Umbilical cord (tissue), 2 donors: ENCODE data around the gene PPP2R5A. TPM values are rescaled to one million over a fixed set of nuclear protein-coding genes. Genes with fewer than 3 reads are reported as not detected.

Experiments
- DNase-seq: peaks from one replicate; pipeline ENCODE4 v3.0.0-alpha.2; 2015; ENCODE audit warnings: low spot score
- total RNA-seq: library from RNA; depleted of rRNA; stranded (reverse); fragments of >200 nt; gene quantifications from one replicate; pipeline ENCODE4 v1.2.3, GENCODE V29; 2014; ENCODE audit warnings: low replicate concordance; ENCODE audit not compliant: insufficient read depth

PPP2R5A gene
- total RNA-seq = 32.0 TPM

GRCh38 chr1:212284744-212285684 is at the start of gene PPP2R5A:
Gene PPP2R5A, plus strand, starts transcription at chr1:212285410. Its CDS starts 701 bp downstream, at chr1:212286111.
- peak; percentile 99 for DNase-seq

GRCh38 chr1:212235857-212236256 is 49.4 kb upstream of the PPP2R5A start:
- no peak for DNase-seq

GRCh38 chr1:212236664-212237220 is 48.5 kb upstream of the PPP2R5A start:
- no peak for DNase-seq

GRCh38 chr1:212237651-212238050 is 47.6 kb upstream of the PPP2R5A start:
- DNase-seq = no peak

GRCh38 chr1:212238552-212238951 is 46.7 kb upstream of the PPP2R5A start:
- peak; percentile 46 for DNase-seq

- DNase-seq = no peak
These were observed 43.7 kb upstream of the PPP2R5A start for GRCh38 chr1:212241501-212241900.

- DNase-seq = no peak
These were observed 43.3 kb upstream of the PPP2R5A start for GRCh38 chr1:212241957-212242287.

GRCh38 chr1:212242288-212242984 is 42.8 kb upstream of the PPP2R5A start:
- DNase-seq = no peak

GRCh38 chr1:212242985-212243308 is 42.3 kb upstream of the PPP2R5A start:
- no peak for DNase-seq

- DNase-seq = no peak
These were observed 40.8 kb upstream of the PPP2R5A start for GRCh38 chr1:212244441-212244840.

GRCh38 chr1:212247179-212247721 is 38.0 kb upstream of the PPP2R5A start:
- DNase-seq = peak; percentile 66

GRCh38 chr1:212247988-212248387 is 37.2 kb upstream of the PPP2R5A start:
- DNase-seq = no peak

- no peak for DNase-seq
These were observed 30.3 kb upstream of the PPP2R5A start for GRCh38 chr1:212254853-212255363.

- DNase-seq = no peak
These were observed 29.4 kb upstream of the PPP2R5A start for GRCh38 chr1:212255705-212256307.

GRCh38 chr1:212256369-212256768 is 28.8 kb upstream of the PPP2R5A start:
- DNase-seq = no peak

GRCh38 chr1:212257157-212257556 is 28.1 kb upstream of the PPP2R5A start:
- DNase-seq = no peak

GRCh38 chr1:212259693-212260480 is 25.3 kb upstream of the PPP2R5A start:
- no peak for DNase-seq

GRCh38 chr1:212260557-212261355 is 24.5 kb upstream of the PPP2R5A start:
- peak; percentile 65 for DNase-seq

- no peak for DNase-seq
These were observed 23.8 kb upstream of the PPP2R5A start for GRCh38 chr1:212261361-212261929.

GRCh38 chr1:212267017-212267416 is 18.2 kb upstream of the PPP2R5A start:
- no peak for DNase-seq
